B cell (primary cell): ENCODE measurements around the gene NES. TPM values are rescaled to one million over a fixed set of nuclear protein-coding genes. Genes with fewer than 3 reads are reported as not detected.

Experiments used
- ATAC-seq: fragments of 200-7000 bp; cut with Tn5 transposase; one replicate; pipeline ENCODE4 v1.10.0; 2021; ENCODE audit warnings: low read depth, mild to moderate bottlenecking, moderate number of reproducible peaks, moderate library complexity
- CTCF ChIA-PET: fragments of 350-600 bp; sonication (Branson Sonifier 250); formaldehyde crosslinking; loops from one replicate; lab custom pipeline; 2021; ENCODE audit warnings: antibody characterized with exemption, inconsistent platforms; lab: Charles Lee
- POLR2A ChIA-PET: fragments of 350-600 bp; sonication (Branson Sonifier 250); formaldehyde crosslinking; loops from one replicate; lab custom pipeline; 2021; ENCODE audit warnings: antibody characterized with exemption; lab: Charles Lee
- DNase-seq: peaks from one replicate; pipeline ENCODE4 v3.0.0; 2013
- H2AFZ ChIP-seq: 2 replicates; pipeline ENCODE4 v1.6.1; 2012; ENCODE audit warnings: mild to moderate bottlenecking, low read depth, low read length; ENCODE audit not compliant: insufficient read depth, poor library complexity, severe bottlenecking
- H3K27ac ChIP-seq, 2 donors: 1 replicate in 1 of 2; 2 replicates in 1 of 2; pipeline ENCODE4 v1.5.1; 2012 to 2013; ENCODE audit warnings: low read length in 2 of 2, mild to moderate bottlenecking in 2 of 2, moderate library complexity in 1 of 2
- H3K27me3 ChIP-seq, 4 experiments: fragments of 200-600 bp in 1 of 4; sonication (generic) in 1 of 4; replicated peaks in 1 of 4; 1 replicate in 2 of 4; 2 replicates in 2 of 4; pipeline versions ENCODE4 v1.6.1 to v1.7.0; 2013 to 2016; ENCODE audit warnings: low read length in 3 of 4, mild to moderate bottlenecking in 2 of 4, mixed read lengths in 1 of 4, moderate library complexity in 1 of 4; ENCODE audit not compliant: insufficient read depth in 4 of 4, control insufficient read depth in 3 of 4; ENCODE audit errors: control extremely low read depth in 1 of 4
- H3K36me3 ChIP-seq, 2 experiments: replicated peaks in 1 of 2; 1 replicate in 1 of 2; 2 replicates in 1 of 2; pipeline versions ENCODE4 v1.6.1 to v1.7.1; 2013; ENCODE audit warnings: low read length in 1 of 2; ENCODE audit not compliant: insufficient read depth in 2 of 2, control insufficient read depth in 1 of 2; ENCODE audit errors: control extremely low read depth in 1 of 2, extremely low read depth in 1 of 2
- H3K4me1 ChIP-seq, 2 donors: fragments of 200-600 bp in 1 of 2; sonication (generic) in 1 of 2; 1 replicate in 1 of 2; 2 replicates in 1 of 2; pipeline versions ENCODE4 v1.5.1 to v1.6.1; 2013 to 2017; ENCODE audit warnings: low read length in 2 of 2; ENCODE audit not compliant: control insufficient read depth in 2 of 2, insufficient read depth in 2 of 2
- H3K4me2 ChIP-seq: replicated peaks from 2 replicates; pipeline ENCODE3; 2012; ENCODE audit warnings: mild to moderate bottlenecking, low read depth, low read length; ENCODE audit not compliant: poor library complexity, severe bottlenecking
- H3K4me3 ChIP-seq, 5 experiments: fragments of 200-600 bp in 1 of 5; sonication (generic) in 1 of 5; 1 replicate in 3 of 5; 2 replicates in 2 of 5; pipeline versions ENCODE4 v1.5.1 to v1.7.0; 2011 to 2016; ENCODE audit warnings: low read length in 4 of 5, mild to moderate bottlenecking in 4 of 5, low read depth in 2 of 5, control low read depth in 1 of 5, moderate library complexity in 1 of 5; ENCODE audit not compliant: insufficient read depth in 1 of 5; ENCODE audit errors: control extremely low read depth in 1 of 5, extremely low read depth in 1 of 5
- H3K79me2 ChIP-seq: fragments of 200-600 bp; sonication (generic); one replicate; pipeline ENCODE4 v1.6.0; 2016; ENCODE audit warnings: low read length; ENCODE audit not compliant: control insufficient read depth, insufficient read depth
- H3K9ac ChIP-seq: fragments of 200-600 bp; sonication (generic); 2 replicates; pipeline ENCODE4 v1.6.1; 2017; ENCODE audit warnings: mild to moderate bottlenecking, low read length, moderate library complexity
- H3K9me3 ChIP-seq, 3 donors: one replicate each; pipeline versions ENCODE4 v1.6.1 to v1.7.1; 2013; ENCODE audit warnings: low read length in 2 of 3; ENCODE audit not compliant: control insufficient read depth in 2 of 3, insufficient read depth in 1 of 3; ENCODE audit errors: control extremely low read depth in 1 of 3
- H4K20me1 ChIP-seq: 2 replicates; pipeline ENCODE4 v1.6.0; 2012; ENCODE audit warnings: mild to moderate bottlenecking, low read length; ENCODE audit not compliant: insufficient read depth, control insufficient read depth, poor library complexity, severe bottlenecking
- H3K27ac Mint-ChIP-seq: one replicate; pipeline ENCODE4 v1.8.0; 2021; ENCODE audit warnings: mixed read lengths
- H3K27me3 Mint-ChIP-seq: one replicate; pipeline ENCODE4 v1.8.0; 2021; ENCODE audit warnings: mixed read lengths
- H3K4me1 Mint-ChIP-seq: one replicate; pipeline ENCODE4 v1.8.0; 2021; ENCODE audit warnings: mixed read lengths
- H3K4me3 Mint-ChIP-seq: one replicate; pipeline ENCODE4 v1.8.0; 2021; ENCODE audit warnings: mixed read lengths
- H3K9me3 Mint-ChIP-seq: one replicate; pipeline ENCODE4 v1.8.0; 2022; ENCODE audit warnings: mixed read lengths; ENCODE audit not compliant: insufficient read depth
- EZH2 ChIP-seq: IDR thresholded peaks from 2 replicates; pipeline ENCODE4 v1.6.1; 2012; ENCODE audit warnings: borderline replicate concordance, low read depth, mild to moderate bottlenecking, moderate library complexity, low read length; ENCODE audit not compliant: insufficient read depth, poor library complexity, severe bottlenecking
- WGBS: methylation state at CpG from one replicate; pipeline ENCODE4 v1.1.5; 2013; ENCODE audit warnings: missing lambda C conversion rate; ENCODE audit not compliant: insufficient coverage; 5-methylcytosine and 5-hydroxymethylcytosine counted together
- intact Hi-C: fragments of 100-400 bp; cut with micrococcal nuclease; formaldehyde crosslinking; loops from one replicate; pipeline ENCODE4 v1.10.0; 2022
- polyA plus RNA-seq: library from polyadenylated mRNA; depleted of rRNA; stranded (reverse); fragments of >200 nt; gene quantifications from 2 replicates; pipeline ENCODE4 v1.2.3, GENCODE V29; 2012
- total RNA-seq, 2 donors: library from RNA; stranded (reverse); fragments of 120-200 nt in 1 of 2; gene quantifications; 1 replicate in 1 of 2; 2 replicates in 1 of 2; pipeline versions ENCODE4 v1.2.3 to v1.2.4, GENCODE V29; 2013 to 2022
- TF ChIP-seq, protein P1 (sequence below): fragments of 200-600 bp; IDR thresholded peaks from one replicate; pipeline ENCODE4 v1.8.0; 2022; ENCODE audit warnings: antibody characterized with exemption, mild to moderate bottlenecking

The NES gene
- total and polyA plus RNA-seq, 2 donors (not counting 1 experiment from before 2014, with no cell fraction given), result 0.05 TPM; not detected in 1

DNA sequence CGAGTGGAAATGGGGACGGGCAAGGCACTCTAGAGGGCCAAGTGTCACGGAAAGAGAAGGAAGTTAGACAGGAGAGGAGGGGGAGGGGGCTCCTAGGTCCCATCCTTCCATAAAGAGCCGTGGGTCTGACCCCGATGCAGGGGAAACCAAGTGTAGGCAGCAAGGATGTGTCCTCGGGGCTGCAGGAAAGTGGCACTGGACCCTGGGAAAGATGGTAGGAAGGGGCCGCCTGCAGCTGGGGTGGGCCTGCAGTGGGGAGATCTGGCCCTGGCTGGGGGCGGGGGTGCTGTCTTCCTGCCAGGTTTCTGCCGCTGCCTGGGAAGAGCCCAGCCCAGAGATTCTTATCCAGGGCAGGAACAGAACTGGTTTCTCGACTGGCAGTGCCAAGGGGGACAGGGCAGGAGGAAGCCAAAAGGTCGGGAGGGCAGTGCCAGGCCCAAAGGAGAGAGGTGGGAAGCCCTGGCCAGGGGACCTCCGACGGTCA, 15.3 kb upstream of the NES start:
- Mint-ChIP-seq H3K27me3 (peaks cover 55% of the 10 kb centered on the region), H3K4me3 (no peak overlapping the region), H3K4me1 (peaks cover 16% of the 10 kb centered on the region), H3K27ac (no peak overlapping the region), H3K9me3 (no peaks in the 10 kb centered on the region)
- H2AFZ ChIP-seq, result no peak overlapping the region
- no peak overlapping the region for H3K27ac ChIP-seq
- 3% methylated on average over 10 of the region's 13 CpGs for WGBS
- no peaks in the 10 kb centered on the region for H4K20me1 ChIP-seq
- H3K4me3 ChIP-seq, result no peak overlapping the region
- TF ChIP-seq, protein P1, sequence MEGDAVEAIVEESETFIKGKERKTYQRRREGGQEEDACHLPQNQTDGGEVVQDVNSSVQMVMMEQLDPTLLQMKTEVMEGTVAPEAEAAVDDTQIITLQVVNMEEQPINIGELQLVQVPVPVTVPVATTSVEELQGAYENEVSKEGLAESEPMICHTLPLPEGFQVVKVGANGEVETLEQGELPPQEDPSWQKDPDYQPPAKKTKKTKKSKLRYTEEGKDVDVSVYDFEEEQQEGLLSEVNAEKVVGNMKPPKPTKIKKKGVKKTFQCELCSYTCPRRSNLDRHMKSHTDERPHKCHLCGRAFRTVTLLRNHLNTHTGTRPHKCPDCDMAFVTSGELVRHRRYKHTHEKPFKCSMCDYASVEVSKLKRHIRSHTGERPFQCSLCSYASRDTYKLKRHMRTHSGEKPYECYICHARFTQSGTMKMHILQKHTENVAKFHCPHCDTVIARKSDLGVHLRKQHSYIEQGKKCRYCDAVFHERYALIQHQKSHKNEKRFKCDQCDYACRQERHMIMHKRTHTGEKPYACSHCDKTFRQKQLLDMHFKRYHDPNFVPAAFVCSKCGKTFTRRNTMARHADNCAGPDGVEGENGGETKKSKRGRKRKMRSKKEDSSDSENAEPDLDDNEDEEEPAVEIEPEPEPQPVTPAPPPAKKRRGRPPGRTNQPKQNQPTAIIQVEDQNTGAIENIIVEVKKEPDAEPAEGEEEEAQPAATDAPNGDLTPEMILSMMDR, result no peak
- no peak for TF ChIP-seq EZH2
- POLR2A ChIA-PET, result no interaction called here
- no peaks in the 10 kb centered on the region for H3K79me2 ChIP-seq
- H3K9ac ChIP-seq, result no peak overlapping the region
- peaks cover 11 to 21% of the 10 kb centered on the region in 2 donors for H3K4me1 ChIP-seq
- CTCF ChIA-PET, result interaction anchor here (1.2 to 7.0 kb wide), 6 partner anchors 10 to 199 kb away, joined by 3 to 245 read pairs (median 82); partner anchors contain the start of genes CRABP2, ISG20L2, METTL25B and NES
- no peaks in the 10 kb centered on the region for H3K36me3 ChIP-seq
- no peak overlapping the region for H3K4me2 ChIP-seq
- intact Hi-C loops, result no loop called here
- H3K27me3 ChIP-seq, result peaks cover 0 to 70% (median 33%) of the 10 kb centered on the region in 4 experiments
- H3K9me3 ChIP-seq, result peaks cover 0 to 3% (median 0%) of the 10 kb centered on the region in 3 donors
- DNase-seq (no peak), ATAC-seq (no peak)

DNA sequence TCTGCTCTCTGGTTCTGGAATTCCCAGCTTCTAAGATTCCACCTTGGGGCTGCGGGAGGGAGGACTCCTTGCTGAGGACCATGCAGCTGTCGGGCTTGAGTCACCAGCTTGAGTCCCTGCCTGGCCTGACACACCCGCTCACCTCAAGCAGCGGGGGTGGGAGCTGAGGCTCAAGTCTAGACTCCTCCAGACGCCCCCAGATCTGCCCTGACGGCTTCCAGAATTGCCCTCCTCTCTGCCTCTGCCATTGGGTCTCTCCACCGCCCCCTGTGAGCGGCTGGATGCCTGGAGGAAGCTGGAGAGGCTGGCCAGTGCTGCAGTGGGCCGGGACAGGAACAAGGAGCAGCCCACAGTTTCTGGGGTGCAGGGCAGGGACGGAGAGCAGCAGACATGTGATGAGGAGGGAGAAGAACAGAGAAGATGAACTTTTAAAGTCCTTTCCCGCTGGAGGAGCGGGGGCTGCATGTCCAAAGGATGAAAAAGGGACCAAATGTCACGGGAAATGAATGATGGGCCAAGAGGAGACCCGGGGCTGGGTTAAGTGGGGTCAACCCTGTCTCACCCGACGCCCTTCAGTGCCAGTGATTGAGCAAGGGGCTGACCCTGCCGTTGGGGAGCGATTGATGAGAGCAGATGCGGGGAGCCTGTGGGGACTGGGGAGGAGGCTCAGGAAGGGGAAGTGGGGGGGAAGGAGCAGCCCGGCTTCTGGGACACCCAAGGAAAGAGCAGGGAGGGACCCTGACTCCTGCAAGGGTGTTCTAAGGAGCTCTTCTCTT, 14.6 kb upstream of the NES start:
- 18% methylated on average over 19 of the region's 20 CpGs for WGBS
- Histone ChIP-seq H3K27ac (no peak overlapping the region), H4K20me1 (no peaks in the 10 kb centered on the region), H3K36me3 (no peaks in the 10 kb centered on the region), H3K4me1 (peaks cover 11 to 21% of the 10 kb centered on the region in 2 donors), H3K79me2 (no peaks in the 10 kb centered on the region), H3K4me3 (no peak overlapping the region), H3K9me3 (peaks cover 0 to 3% (median 0%) of the 10 kb centered on the region in 3 donors), H3K9ac (no peak overlapping the region), H3K4me2 (no peak overlapping the region), H2AFZ (no peak overlapping the region), H3K27me3 (peaks cover 0 to 64% (median 32%) of the 10 kb centered on the region in 4 experiments)
- ChIA-PET POLR2A (no interaction called here), CTCF (interaction anchor here (0.6 to 7.0 kb wide), 9 partner anchors 9 to 464 kb away, joined by 3 to 245 read pairs (median 53); partner anchors contain the start of genes CRABP2, ISG20L2, METTL25B and NES)
- peaks cover 48% of the 10 kb centered on the region for H3K27me3 Mint-ChIP-seq
- no peak overlapping the region for H3K4me3 Mint-ChIP-seq
- peaks cover 16% of the 10 kb centered on the region for H3K4me1 Mint-ChIP-seq
- no peaks in the 10 kb centered on the region for H3K9me3 Mint-ChIP-seq
- intact Hi-C loops, result no loop called here
- DNase-seq (no peak), ATAC-seq (no peak)
- no peak overlapping the region for H3K27ac Mint-ChIP-seq
- no peak for TF ChIP-seq EZH2
